ENCODE measurements around the gene RHO.
"Not testable (repeated sequence)": the region's sequence is repeated elsewhere in the genome, so short reads cannot be mapped to it uniquely, and the experiment has no call there.

The RHO gene

GRCh38 chr3:129487183-129487867 is 41.1 kb upstream of the RHO start:
- H3K4me3 ChIP-seq (ENCODE audit: low read depth, low read length): no peak overlapping the region
- TF ChIP-seq CTCF (IDR thresholded peaks at IDR 0.05; ENCODE audit: borderline replicate concordance, insufficient read depth, low read depth, low read length): no peak

- H3K4me3 ChIP-seq (ENCODE audit: low read depth, low read length): not testable (repeated sequence)
Observed at GRCh38 chr3:129487868-129488335, 40.5 kb upstream of the RHO start.

- H3K4me3 ChIP-seq (ENCODE audit: low read depth, low read length): not testable (repeated sequence)
Observed at GRCh38 chr3:129489258-129489657, 39.2 kb upstream of the RHO start.

GRCh38 chr3:129490273-129490675 is 38.2 kb upstream of the RHO start:
- no peak overlapping the region for H3K4me3 ChIP-seq (ENCODE audit: low read depth, low read length)
- peak; percentile 85 for TF ChIP-seq CTCF (IDR thresholded peaks at IDR 0.05; ENCODE audit: borderline replicate concordance, insufficient read depth, low read depth, low read length)

GRCh38 chr3:129491077-129491476 is 37.4 kb upstream of the RHO start:
- H3K4me3 ChIP-seq (ENCODE audit: low read depth, low read length): not testable (repeated sequence)

- TF ChIP-seq CTCF (IDR thresholded peaks at IDR 0.05; ENCODE audit: borderline replicate concordance, insufficient read depth, low read depth, low read length): no peak
- H3K4me3 ChIP-seq (ENCODE audit: low read depth, low read length): no peak overlapping the region
Observed at GRCh38 chr3:129491794-129492193, 36.6 kb upstream of the RHO start.

GRCh38 chr3:129492691-129493090 is 35.7 kb upstream of the RHO start:
- TF ChIP-seq CTCF (IDR thresholded peaks at IDR 0.05; ENCODE audit: borderline replicate concordance, insufficient read depth, low read depth, low read length): no peak
- H3K4me3 ChIP-seq (ENCODE audit: low read depth, low read length): no peak overlapping the region

- no peak for TF ChIP-seq CTCF (IDR thresholded peaks at IDR 0.05; ENCODE audit: borderline replicate concordance, insufficient read depth, low read depth, low read length)
- no peak overlapping the region for H3K4me3 ChIP-seq (ENCODE audit: low read depth, low read length)
Observed at GRCh38 chr3:129493206-129493605, 35.2 kb upstream of the RHO start.

- not testable (repeated sequence) for H3K4me3 ChIP-seq (ENCODE audit: low read depth, low read length)
Observed at GRCh38 chr3:129494499-129494898, 33.9 kb upstream of the RHO start.

GRCh38 chr3:129495006-129495639 is 33.3 kb upstream of the RHO start:
- not testable (repeated sequence) for H3K4me3 ChIP-seq (ENCODE audit: low read depth, low read length)

- H3K4me3 ChIP-seq (ENCODE audit: low read depth, low read length): not testable (repeated sequence)
Observed at GRCh38 chr3:129497876-129498275, 30.6 kb upstream of the RHO start.

- not testable (repeated sequence) for H3K4me3 ChIP-seq (ENCODE audit: low read depth, low read length)
Observed at GRCh38 chr3:129498603-129499488, 29.6 kb upstream of the RHO start.

All from GM12875 (cell line).